LNCAP (cell line): ENCODE data around the gene VPS13C.

Experiments used
- TF ChIP-seq, protein P1 (sequence below): fragments of 450-650 bp; IDR thresholded peaks from 2 replicates; pipeline ENCODE4 v1.5.1; 2017; ENCODE audit warnings: mild to moderate bottlenecking

VPS13C gene

DNA sequence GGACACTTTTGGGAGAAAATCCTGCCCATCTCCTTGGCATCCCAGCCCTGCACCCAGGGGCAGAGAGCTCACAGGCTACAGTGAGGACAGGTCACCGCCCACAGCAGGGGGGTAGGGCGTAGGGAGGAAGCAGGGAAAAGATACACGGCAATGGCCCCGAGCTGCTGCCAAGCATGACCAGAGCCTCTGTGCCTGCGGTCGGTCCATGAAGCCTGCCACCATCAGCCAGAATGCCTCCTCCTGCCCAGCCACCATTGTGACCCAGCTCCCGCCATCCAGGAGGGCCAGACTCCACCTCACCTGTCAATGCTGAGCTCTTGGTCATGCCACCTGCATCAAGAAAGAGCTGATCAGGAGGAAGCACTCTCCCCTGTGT lies 230.7 kb downstream of the VPS13C start:
- TF ChIP-seq, protein P1, sequence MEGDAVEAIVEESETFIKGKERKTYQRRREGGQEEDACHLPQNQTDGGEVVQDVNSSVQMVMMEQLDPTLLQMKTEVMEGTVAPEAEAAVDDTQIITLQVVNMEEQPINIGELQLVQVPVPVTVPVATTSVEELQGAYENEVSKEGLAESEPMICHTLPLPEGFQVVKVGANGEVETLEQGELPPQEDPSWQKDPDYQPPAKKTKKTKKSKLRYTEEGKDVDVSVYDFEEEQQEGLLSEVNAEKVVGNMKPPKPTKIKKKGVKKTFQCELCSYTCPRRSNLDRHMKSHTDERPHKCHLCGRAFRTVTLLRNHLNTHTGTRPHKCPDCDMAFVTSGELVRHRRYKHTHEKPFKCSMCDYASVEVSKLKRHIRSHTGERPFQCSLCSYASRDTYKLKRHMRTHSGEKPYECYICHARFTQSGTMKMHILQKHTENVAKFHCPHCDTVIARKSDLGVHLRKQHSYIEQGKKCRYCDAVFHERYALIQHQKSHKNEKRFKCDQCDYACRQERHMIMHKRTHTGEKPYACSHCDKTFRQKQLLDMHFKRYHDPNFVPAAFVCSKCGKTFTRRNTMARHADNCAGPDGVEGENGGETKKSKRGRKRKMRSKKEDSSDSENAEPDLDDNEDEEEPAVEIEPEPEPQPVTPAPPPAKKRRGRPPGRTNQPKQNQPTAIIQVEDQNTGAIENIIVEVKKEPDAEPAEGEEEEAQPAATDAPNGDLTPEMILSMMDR: no peak

DNA sequence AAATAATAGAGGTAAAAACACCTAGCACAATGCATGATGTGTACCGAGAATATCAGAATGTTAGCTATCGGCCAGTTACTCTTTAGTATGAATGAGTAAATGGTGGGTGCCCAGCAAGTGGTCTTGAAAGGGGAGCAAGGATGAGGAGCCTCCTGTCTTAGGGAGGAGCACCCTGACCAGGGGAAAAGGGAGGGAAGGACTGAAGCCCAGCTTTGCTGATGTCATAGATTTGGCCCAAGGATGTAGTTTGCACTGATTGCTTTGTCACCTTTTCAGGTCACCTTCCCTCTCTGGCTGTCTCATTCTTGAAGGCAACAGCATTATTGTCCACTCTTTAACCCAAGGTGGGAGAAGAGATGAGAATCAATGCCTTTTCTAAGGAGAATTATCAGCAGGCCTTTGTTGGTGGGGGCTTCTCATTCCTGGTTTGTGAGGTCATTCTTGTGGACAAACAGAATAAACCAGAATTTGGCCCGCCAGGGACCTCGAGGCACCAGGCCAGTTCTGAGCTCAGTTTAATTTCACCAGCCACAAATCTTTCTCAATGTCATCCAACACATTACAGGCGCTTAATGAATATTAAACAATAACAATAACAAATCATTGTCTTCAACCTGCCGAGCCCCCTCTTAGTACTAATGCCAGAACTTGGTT lies 231.3 kb downstream of the VPS13C start:
- TF ChIP-seq, protein P1: no peak

DNA sequence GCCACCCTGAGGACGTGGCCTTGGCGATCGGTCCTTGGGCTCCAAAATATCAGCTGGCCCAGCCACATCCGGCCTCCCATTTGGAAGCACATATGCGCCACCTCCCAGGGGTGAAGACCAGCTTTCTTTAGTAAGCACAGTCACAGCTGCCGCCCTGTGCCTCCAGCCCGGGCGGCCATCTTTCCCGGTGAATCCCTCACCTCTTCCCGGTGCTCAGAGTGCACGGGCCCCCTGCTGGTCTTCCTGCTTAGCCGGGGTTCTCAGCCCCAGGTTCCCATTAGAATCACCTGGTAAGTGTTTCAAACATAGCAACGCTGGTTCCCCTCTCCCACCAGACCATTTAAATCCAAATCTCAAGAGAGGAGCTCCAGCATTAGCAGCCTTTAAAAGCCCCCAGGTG lies 232.2 kb downstream of the VPS13C start:
- TF ChIP-seq, protein P1: peak; percentile 17; the same call in 1 of the 2 replicates

DNA sequence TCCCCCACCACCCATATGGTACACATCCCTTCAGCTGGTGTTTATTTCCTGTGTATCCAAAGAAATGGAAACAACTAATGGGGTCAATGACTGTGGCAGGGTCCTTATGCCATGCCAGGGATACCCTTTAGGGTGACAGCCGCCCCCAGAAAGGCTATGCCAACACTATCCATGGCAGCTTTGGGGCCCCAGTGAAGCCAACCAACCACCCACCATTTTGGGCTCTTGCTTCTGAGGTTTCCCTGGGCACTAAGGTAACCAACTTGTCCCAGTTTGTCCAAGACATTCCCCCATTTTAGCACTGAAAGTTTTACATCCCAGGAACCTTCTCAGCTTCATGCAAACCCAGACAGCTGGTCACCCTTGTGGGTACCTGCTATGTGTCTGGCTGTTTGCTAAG lies 233.1 kb downstream of the VPS13C start:
- TF ChIP-seq, protein P1: no peak

DNA sequence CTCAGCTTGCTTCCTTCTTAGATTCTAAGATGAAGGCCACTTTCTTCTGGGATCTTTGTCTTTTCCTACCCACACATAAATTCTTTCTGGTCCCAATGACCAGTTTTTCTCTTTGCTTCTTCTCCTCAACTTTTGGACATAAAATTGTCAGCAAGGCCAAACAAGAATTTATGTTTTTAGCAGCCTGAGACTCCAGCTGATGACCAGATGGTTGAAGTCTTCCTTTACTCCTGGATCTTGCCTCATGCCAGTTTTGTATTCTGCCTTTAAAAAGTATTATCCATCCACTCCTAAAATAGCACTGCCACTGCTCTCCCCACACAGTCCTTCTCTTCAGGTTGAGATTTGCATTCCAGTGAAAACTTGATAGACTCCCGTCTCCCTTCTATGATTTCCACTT lies 236.0 kb downstream of the VPS13C start:
- TF ChIP-seq, protein P1: no peak

DNA sequence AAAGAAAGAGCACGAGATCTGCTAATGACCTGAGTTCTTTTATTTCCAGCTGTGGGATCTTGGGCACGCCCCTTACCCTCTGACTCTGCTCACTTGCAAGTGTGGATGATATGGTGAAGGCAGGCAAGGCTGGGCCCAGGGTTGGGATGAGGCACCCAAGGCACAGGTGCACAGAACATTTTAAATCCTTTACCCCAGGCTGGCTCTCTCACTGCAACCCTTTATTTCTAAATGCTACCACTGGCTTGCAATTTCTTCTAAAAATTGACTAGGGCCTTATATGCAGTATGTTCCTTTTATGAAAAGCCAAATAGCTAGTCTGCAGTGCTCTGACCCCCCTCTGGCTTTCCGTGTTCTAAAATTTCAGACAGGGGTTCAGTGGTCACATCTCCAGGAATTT lies 237.7 kb downstream of the VPS13C start:
- TF ChIP-seq, protein P1: no peak

DNA sequence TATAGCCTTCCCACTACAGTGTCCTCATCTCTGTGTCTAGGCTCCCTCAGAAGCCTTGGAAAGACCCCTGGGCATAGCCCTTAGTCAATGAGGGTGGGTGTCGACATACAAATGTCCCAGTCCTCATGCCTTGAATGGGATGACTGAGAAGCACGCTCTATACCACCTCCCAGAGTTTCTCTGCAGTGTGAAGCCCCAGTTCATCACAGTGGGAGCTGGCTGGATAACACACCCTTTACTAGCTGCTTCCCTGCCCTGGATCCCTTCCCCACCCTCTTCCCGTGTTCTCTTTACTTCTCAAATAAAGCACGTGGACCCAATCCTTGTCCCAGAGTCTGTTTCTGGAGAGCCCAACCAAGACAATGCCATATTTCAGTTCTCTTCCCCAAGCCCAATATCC lies 239.3 kb downstream of the VPS13C start:
- TF ChIP-seq, protein P1: no peak

DNA sequence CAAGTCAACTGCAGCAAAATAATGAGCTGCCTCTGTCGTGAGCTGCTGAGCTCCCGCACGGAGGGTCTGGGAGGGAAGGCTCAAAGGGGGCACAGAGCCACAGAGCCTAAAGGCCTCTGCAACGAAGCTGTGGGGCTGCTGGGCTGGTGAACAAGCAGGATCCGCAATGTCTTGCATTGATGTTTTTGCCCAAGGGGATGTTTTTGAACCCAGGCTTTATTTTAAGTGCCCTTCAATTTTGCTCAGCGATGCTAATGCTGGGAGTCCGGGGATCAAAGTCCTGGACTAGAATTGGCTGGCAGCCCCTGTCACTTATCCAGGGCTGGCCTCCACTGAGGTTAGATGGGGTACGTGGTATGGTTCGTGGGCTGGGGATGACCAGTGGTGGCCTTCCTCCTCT lies 240.0 kb downstream of the VPS13C start:
- TF ChIP-seq, protein P1: no peak
